ENCODE results near the gene SLC25A39.
"Not testable (repeated sequence)": the region's sequence is repeated elsewhere in the genome, so short reads cannot be mapped to it uniquely, and the experiment has no call there.

The SLC25A39 gene

DNA sequence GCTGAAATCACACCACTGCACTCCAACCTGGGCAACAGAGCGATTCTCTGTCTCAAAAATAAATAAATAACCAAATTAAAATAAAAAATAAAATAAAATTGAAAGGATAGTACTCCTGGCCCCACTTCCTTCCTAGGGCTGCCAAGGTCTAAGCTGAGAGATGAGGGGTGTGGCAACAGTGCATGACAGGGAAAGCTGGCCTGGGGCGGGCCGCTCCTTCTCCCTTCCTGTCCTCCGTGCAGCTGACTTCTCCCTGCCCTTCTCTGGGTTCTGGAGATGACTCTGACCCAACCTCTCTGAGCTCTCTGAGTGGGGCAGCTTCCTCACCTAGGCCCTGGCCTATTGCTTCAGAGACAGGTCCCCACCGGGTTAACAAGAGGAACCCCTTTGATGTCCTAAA lies 8.7 kb upstream of the SLC25A39 start:
- DNase-seq: no peak

DNA sequence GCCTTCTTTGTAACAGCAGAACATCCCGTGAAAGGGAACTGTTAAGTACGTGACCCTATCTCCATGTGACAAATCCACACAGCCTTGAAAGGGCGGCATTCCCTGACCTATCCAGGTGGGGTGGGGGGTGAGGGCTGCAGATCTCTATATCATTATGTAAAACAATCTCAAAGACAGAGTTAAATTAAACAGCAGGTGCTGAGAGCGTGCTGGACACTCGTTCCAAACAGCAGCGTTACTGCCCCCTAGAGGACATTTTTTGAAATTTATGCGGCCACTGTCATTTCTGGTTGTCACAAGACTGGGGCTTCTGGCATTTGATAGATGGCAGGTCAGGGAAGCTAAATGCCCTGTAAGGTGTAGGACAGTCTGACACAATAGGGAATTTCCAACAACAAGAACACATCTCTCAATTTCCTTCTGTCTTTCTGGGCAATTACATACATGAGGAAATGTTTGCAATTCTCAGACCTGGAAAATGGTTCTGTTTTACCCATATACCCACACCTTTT lies 6.7 kb upstream of the SLC25A39 start:
- DNase-seq: peak; percentile 48

DNA sequence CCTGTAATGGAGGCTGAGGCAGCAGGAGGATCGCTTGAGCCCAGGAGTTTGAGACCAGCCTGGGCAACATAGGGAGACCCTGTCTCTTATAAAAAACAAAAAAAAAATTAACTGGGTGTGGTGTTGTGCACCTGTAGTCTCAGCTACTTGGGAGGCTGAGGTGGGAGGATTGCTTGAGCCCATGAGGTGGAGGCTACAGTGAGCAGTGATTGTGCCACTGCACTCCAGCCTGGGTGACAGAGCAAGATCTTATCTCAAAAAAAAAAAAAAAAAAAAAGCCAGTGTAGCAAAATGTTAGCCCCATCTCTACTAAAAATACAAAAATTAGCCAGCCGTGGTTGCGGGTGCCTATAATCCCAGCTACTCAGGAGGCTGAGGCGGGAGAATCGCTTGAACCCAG lies 5.6 kb upstream of the SLC25A39 start:
- not testable (repeated sequence) for DNase-seq

DNA sequence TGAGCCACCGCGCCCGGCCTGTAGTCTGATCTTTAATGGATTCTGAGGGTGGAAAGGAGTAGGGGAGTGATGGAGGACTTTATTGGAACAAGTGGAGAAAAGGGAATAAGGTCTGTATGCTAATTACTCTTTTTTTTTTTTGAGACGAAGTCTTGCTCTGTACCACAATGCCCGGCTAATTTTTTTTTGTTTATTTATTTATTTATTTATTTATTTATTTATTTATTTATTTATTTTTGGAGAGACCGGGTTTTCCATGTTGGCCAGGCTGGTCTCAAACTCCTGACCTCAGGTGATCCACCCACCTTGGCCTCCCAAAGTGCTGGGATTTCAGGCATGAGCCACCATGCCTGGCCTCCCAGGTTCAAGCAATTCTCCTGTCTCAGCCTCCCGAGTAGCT lies 4.9 kb upstream of the SLC25A39 start:
- DNase-seq: not testable (repeated sequence)

DNA sequence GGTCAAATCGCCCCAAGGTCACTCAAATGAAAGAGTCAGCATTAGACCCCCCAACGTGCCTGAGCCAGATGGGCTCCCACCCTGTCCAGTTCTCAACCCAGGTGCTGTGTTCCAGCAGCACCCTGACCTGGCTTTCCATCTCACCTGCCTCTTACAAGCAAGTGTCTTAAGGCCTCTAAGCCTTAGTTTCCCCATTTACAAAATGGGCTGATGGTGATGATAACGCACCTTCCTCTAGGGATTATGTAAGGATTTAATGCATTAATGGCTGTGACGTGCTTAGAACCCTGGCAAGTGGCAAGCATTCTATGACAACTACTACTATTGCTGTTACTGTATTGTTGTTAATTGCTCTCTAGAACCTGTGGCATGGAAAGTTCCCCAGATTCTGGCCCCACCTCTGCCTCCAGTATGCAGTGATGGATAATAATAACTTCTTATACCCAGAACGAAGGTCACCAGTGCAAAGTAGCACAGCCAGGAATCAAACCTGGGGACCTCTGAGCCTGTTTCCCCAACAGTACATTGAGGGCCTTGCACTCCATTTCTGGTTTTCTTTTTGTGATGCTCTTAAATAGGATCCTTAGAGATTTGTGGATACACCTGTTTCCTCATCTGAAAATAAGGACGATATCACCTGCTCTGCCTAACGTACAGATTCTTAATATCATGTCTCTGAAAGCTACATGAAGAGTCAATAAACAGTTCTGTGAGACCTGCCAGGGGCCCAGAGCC lies 3.3 kb upstream of the SLC25A39 start:
- no peak for DNase-seq

DNA sequence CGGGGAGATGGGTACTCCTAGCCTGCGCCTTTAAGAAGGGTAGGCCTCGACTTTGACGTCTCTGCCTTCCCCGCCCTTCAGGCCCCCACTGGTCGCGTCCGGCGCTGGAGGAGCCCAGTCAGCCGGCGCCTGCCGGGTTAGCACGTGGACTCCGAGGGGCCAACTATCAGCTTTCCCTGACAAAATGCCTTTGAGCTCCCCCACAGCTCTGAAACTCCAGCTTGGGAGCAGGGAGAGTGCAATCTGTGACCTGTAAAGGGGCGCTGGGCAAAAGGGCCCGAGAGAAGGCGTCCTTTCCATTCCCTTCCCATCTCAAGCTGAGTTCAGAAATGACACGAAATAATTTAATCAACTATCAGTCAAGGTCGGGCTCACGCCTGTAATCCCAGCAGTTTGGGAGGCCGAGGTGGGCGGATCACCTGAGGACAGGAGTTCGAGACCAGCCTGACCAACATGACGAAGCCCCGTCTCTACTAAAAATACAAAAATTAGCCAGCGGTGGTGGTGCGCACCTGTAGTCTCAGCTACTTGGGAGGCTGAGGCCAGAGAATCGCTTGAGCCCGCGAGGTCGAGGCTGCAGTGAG lies 2.3 kb upstream of the SLC25A39 start:
- DNase-seq: peak; percentile 94

DNA sequence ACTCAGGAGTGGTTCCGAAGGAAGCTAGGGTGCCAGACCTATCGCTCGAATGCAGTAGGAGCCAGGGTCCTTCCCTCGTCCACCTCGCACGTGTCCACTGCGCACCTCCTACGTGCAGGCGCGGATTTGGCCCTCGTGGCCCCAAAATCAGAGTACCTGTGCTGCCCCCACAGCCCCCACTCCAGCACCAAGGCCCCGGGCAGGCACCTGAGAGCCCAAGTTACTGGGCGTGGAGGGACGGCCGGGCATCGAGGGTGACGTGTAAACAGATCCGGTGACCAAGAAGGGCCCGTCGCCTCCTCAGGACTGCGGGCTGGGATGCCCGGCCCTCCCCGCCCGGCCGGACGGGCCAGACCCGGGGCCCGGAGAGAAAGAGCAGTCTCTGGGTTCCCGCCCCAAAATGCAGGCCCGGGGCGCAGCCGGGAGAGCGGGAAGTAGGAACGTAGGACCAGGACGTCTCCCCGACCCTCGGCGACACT lies 492 bp downstream of the SLC25A39 start:
- DNase-seq: no peak

DNA sequence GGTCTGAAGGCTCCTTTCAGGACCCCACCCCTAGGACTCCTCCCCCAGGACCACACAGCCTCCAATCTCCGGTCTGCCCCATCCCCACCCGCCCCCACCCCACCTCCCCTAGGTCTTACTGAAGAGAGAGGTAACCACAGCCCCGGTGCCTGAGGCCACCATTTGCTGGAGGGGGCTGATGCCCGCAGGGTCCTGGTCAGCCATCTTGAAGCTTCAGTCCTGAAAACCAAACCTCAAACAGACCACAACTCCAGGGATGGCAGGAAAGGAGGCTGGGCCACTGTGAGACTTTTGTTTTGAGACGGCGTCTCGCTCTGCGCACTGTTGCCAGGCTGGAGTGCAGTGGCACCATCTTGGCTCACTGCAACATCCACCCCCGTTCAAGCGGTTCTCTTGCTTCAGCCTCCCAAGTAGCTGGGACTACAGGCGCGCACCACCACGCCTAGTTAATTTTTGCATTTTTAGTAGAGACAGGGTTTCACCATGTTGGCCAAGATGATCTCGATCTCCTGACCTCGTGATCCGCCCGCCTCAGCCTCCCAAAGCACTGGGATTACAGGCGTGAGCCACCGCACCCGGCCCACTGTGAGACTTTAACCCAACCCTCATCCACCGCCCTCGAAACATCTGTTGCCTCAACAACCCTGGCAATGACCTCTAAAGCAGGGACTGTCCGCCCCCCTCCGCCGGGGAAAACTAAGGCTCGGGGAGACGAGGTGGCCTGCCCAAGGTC lies 1.1 kb downstream of the SLC25A39 start:
- no peak for DNase-seq

DNA sequence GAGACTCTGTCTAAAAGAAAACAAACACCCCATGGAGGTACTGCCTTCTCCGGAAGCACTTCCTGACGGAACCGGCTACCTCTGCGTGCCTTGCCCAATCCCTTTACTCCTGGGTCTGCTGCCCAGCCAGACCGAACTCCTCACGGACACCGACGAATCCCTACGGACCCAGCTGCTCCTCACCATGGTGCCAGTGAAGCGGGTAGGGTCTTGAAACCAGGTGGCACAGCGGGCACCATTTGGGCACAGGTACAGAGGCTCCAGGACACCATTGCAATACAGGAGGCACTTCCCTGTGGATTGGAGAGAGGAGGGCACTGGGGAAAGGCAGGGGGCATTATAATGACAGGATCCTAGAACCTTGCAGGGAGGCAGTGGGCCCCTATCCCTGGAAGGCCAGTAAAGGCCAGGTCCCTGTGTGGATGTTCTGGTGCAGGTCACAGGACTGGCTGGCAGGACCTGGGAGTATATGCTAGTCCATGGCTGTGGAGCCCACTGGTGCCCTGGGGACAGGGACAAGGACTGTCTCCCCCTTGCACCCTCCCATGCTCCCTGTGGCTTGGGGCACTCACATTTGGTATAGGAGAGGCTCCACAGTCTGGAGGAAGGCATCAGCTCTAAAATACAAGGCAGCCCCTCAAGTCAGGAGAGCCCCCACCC lies 2.3 kb downstream of the SLC25A39 start:
- no peak for DNase-seq

DNA sequence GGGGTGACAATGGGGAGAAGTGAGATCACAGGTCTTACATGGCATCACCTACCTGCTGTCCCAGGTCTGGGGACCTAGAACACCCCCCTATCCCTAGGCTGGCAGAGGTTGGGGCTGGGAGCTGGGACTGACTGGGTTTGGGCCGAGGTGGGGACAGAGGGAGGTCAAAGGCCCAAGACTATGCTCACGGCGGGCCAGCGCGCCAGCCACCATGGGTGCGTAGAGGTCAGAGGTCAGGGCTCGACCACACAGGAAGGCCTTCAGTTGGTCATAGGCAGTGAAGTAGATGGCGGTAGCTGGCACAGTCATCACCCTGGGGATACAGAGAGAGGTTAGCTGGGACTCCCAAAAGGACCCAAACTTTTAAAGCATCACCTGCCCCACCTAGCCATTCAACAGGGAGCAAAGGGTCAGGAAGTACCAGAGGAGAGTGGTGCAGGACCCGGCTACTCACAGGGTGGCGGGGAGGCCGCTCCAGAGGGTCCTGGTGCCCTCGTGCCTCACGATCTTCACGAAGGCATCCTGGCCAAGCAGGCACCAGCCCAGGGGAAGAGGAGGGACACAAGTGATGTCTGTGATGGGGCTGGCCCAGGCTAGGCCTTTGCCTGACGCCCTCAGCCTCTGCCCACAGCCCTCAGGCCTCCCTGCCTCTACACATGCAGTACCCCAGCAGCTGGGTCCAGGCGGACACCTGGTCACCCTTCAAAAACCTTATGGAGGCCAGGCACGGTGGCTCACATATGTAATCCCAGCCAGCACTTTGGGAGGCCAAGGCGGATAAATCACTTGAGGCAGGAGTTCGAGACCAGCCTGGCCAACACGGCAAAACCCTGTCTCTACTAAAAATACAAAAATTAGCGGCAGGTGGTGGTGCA lies 3.1 kb downstream of the SLC25A39 start:
- no peak for DNase-seq

DNA sequence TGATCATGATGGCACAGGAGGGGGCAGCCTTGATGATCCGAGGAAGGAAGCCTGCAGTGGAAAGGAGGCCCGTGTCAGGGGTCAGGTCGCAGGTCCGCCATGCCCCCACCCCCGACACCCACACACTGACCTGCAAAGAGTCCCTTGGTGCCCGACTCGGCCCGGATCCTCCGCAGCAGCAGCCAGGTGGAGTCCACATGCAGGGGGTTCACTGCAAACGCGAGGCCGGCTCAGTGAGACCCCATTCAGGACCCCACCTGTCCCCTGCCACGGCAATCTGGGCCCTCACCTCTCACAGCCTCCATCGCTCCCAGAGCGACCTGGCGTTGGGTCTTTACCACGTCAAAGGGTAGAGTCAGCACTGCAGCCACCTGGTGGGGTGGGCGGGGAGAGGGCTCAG lies 4.6 kb downstream of the SLC25A39 start:
- no peak for DNase-seq

DNA sequence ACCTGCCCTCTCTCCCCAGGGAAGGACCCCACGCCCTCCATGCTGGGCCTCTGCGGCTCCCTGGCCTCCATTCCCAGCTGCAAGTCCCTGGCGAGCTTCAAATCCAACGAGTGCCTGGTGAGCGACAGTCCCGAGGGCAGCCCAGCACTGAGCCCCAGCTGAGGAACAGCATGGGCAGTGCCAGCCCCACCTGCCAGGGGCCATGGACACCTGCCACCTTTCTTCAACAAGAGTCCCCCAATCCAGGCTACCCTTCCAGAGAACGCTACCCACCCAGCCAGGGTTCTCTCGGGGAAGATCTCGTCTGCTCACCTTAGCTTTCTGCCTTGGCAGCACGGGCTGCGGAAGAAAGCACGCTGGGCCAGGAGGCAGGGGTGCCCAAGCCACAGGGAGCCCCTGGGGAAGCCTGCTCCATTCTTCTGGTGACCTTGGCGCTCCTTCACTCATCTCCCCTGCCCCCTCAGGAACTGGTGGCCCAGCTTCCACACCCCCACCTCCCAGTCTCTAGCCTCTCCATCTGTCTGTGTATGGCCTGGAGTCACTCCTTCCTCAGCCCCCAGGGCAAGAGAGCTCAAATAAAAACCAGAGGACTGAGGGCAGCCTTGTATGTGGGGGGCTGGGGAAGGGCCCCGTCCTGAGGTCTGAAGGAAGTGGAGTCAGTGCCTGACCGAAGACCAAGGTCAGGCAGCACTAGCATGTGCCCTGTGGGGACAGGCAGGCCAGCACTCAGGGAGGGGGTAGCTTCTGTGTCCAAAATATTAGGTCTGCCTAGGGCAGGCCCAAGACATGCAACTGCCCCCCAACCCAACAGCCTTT lies 6.3 kb downstream of the SLC25A39 start:
- no peak for DNase-seq

DNA sequence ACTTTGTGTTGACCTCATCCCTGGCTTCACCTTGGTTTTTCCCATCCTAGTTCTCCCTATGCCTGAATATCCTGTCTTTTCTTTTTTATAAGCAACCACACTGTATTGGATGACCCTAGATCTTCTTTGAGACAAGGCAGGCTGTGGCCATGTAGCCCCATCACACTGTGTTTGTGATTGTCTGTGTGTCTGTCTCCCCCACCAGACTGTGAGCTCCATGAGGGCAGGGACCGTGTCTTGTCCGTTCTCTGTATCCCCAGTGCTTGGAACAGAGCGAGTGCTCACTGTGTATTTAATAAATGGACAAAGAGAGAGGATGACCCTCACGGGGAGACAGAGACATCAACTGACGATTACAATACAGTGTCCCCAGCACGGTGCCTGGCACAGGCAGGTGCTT lies 7.1 kb downstream of the SLC25A39 start:
- no peak for DNase-seq

DNA sequence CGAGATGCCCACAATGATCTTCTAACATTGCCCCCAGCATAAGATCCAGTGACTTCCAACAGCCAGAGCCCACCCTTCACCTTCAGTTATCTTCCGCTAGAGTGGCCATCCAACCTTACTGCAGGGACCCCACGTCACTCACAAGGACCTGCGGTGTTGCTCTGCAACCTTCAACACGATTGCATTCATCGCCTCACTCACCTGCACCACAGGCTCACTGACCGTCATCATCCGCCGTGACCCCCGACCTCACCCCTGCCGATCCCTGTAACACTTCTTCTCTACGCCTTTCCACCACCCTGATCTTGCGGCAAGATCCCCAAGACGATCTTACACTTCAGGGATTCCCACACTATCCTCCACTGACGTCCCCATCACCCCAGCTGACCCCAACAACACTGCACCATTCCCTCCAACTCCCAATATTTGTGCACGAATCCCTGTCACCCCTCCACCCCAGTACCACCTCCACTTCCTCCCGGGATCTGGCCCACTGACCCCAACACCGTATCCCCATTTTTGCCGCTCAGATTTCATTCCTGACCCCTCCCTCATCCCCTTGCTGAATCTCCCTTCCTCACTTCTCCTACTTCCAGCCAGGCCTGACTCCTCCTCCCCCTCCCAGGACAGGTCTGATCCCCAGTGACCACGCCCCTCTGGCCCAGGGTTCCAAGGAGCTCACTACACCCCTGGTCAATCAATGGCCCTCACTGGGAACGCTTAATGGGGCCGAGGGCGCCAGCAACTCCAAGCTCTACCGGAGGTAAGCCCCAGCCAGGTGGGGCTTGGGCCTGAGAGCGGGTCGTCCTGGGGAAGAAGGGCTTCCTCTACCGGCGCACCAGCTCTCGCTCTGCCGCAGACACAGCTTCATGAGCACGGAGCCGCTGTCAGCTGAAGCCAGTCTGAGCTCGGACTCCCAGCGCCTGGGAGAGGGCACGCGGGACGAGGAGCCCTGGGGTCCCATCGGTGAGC lies 8.6 kb downstream of the SLC25A39 start:
- DNase-seq: no peak

DNA sequence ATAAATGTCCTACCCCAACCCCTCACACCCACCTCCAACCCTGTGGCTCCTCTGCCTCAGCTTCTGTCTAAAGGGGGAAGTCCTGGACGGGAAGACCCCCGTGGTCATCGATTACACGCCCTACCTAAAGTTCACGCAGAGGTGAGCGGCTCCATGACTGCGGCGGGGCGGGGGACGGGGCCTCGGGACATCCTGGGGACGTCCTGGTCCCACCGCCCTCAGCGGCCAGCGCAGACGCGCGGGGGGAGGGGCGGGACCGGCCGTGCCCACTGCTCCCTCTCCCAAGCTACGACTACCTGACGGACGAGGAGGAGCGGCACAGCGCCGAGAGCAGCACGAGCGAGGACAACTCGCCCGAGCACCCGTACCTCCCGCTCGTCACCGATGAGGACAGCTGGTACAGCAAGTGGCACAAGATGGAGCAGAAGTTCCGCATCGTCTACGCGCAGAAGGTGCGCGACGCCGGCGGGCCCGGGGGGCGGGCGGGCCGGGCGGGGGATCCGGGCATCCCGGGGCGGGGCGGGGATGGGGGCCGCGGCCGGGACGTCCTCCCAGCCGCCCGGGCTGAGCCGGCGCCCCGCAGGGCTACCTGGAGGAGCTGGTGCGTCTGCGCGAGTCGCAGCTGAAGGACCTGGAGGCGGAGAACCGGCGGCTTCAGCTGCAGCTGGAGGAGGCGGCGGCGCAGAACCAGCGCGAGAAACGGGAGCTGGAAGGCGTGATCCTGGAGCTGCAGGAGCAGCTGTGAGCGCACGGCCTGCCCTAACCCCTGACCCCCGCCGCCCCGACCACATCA lies 9.6 kb downstream of the SLC25A39 start:
- DNase-seq: peak; percentile 40

DNA sequence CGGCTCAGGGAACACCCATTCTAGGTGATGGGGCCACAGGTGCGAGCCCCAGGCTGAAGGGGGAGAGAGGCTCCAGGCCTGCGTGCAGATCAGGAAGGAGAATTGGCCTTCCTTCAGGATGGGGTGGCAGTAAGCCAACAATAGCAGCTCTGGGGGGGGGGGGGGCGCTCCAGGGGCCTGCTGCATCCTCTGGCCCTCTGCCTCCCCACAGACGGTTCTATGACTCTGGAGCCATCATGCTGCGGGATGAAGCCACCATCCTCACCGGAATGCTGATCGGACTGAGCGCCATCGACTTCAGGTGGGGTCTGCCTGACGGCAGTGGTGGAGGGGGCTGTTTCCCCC lies 10.1 kb downstream of the SLC25A39 start:
- no peak for DNase-seq

DNA sequence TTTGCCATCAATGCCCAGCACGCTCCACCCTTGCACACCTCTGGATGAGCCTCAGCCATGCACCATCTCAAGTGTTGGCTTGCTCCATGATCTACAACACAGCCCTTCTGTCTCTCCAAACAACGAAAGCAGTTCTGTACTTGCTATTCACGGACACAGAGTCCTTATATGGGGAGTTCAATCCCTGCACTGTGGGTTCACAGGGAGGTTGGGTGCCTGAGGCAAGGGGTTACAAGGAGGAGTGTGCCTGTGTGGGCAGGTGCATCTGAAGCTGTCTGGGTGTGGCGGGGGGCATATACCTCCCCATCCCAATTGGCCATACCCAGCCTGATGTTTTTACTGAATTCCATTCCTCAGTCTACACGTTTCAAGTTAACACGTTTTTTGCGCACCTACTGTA lies 10.6 kb downstream of the SLC25A39 start:
- no peak for DNase-seq

DNA sequence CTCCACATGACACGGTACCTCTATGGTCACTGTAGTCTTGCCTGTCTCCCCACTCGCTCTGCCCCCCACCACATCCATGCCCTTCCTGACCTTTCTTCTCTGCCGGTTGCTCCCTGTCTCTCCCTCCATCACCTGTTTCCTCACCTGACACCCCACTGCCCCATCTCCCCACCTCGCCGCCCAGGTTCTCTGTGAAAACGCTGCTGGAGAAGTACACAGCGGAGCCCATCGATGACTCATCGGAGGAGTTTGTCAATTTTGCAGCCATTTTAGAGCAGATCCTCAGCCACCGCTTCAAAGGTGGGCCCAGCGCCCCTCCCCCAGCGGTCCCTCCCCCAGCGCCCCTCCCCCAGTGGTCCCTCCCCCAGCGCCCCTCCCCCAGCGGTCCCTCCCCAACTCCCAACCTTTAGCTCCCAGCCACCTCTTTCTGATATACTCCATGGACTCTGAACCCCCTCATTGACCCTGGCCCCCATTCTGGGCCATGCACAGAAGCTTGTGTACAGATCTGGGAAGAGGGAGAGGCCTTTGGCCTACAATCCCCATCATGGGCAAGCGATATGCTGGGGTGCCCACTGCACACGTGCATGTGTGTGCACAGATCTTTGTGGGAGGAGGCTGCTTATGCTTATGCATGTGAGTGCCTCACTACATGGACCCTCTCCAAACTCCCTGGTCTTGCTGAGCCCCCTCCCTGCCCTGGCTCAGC lies 12.1 kb downstream of the SLC25A39 start:
- DNase-seq: no peak

All from DMS153 (cell line).